Naive thymus-derived CD4-positive, alpha-beta T cell (primary cell): ENCODE data around the gene SAFB. TPM values are rescaled to one million over a fixed set of nuclear protein-coding genes. Genes with fewer than 3 reads are reported as not detected.
A peak's percentile ranks its signal among the peaks of the same experiment; 100 is the strongest.

Experiments
- ATAC-seq: fragments of 150-1000 bp; cut with Tn5 transposase; 2 replicates; pipeline ENCODE4 v1.10.0; 2021; ENCODE audit warnings: mild to moderate bottlenecking, moderate library complexity
- CTCF ChIA-PET: fragments of 350-600 bp; sonication (Branson Sonifier 250); formaldehyde crosslinking; loops from one replicate; lab custom pipeline; 2021; ENCODE audit warnings: antibody characterized with exemption; lab: Charles Lee
- POLR2A ChIA-PET: fragments of 350-600 bp; sonication (Branson Sonifier 250); formaldehyde crosslinking; loops from one replicate; lab custom pipeline; 2021; ENCODE audit warnings: antibody characterized with exemption, inconsistent platforms; lab: Charles Lee
- DNase-seq, 9 donors: peaks; one replicate each; pipeline versions ENCODE4 v3.0.0 to v3.0.0-alpha.2; 2020 to 2022; ENCODE audit warnings: mixed read lengths in 1 of 9
- H3K27ac ChIP-seq: one replicate; pipeline ENCODE4 v1.7.0; 2013; ENCODE audit warnings: mild to moderate bottlenecking, low read depth, low read length, moderate library complexity
- H3K27me3 ChIP-seq, 2 donors: one replicate each; pipeline ENCODE4 v1.7.0; 2013; ENCODE audit warnings: low read length in 2 of 2, mild to moderate bottlenecking in 2 of 2, moderate library complexity in 2 of 2; ENCODE audit not compliant: control insufficient read depth in 2 of 2, insufficient read depth in 2 of 2
- H3K36me3 ChIP-seq, 3 experiments: 1 replicate in 2 of 3; 2 replicates in 1 of 3; pipeline ENCODE4 v1.7.0; 2013; ENCODE audit warnings: low read length in 3 of 3, mild to moderate bottlenecking in 3 of 3, moderate library complexity in 1 of 3; ENCODE audit not compliant: insufficient read depth in 3 of 3, control insufficient read depth in 2 of 3
- H3K4me1 ChIP-seq, 2 donors: one replicate each; pipeline ENCODE4 v1.7.0; 2013; ENCODE audit warnings: low read length in 2 of 2, mild to moderate bottlenecking in 2 of 2, moderate library complexity in 1 of 2; ENCODE audit not compliant: control insufficient read depth in 2 of 2, insufficient read depth in 2 of 2
- H3K4me3 ChIP-seq: 2 replicates; pipeline ENCODE4 v1.7.0; 2013; ENCODE audit warnings: mild to moderate bottlenecking, low read length
- H3K9me3 ChIP-seq, 3 experiments: 1 replicate in 2 of 3; 2 replicates in 1 of 3; pipeline ENCODE4 v1.7.0; 2013; ENCODE audit warnings: low read length in 3 of 3; ENCODE audit not compliant: control insufficient read depth in 2 of 3
- H3K27ac Mint-ChIP-seq, 9 donors: one replicate each; pipeline ENCODE4 v1.8.0; 2020 to 2022; ENCODE audit warnings: mixed read lengths in 9 of 9, mild to moderate bottlenecking in 8 of 9, moderate library complexity in 5 of 9, inconsistent platforms in 2 of 9
- H3K27me3 Mint-ChIP-seq, 5 donors: one replicate each; pipeline ENCODE4 v1.8.0; 2021 to 2022; ENCODE audit warnings: mixed read lengths in 5 of 5, mild to moderate bottlenecking in 1 of 5
- H3K36me3 Mint-ChIP-seq, 5 donors: one replicate each; pipeline ENCODE4 v1.8.0; 2020 to 2022; ENCODE audit warnings: mixed read lengths in 5 of 5, mild to moderate bottlenecking in 3 of 5, inconsistent platforms in 1 of 5
- H3K4me1 Mint-ChIP-seq, 7 donors: one replicate each; pipeline ENCODE4 v1.8.0; 2020 to 2022; ENCODE audit warnings: mixed read lengths in 7 of 7, mild to moderate bottlenecking in 3 of 7, inconsistent platforms in 1 of 7
- H3K4me3 Mint-ChIP-seq, 10 donors: one replicate each; pipeline ENCODE4 v1.8.0; 2020 to 2022; ENCODE audit warnings: mild to moderate bottlenecking in 10 of 10, mixed read lengths in 10 of 10, moderate library complexity in 6 of 10, inconsistent platforms in 2 of 10
- H3K9me3 Mint-ChIP-seq, 11 donors: one replicate each; pipeline ENCODE4 v1.8.0; 2020 to 2022; ENCODE audit warnings: mixed read lengths in 11 of 11, mild to moderate bottlenecking in 4 of 11, inconsistent platforms in 1 of 11, moderate library complexity in 1 of 11
- intact Hi-C, 2 donors: fragments of 100-400 bp; cut with micrococcal nuclease; formaldehyde crosslinking; loops; one replicate each; pipeline ENCODE4 v1.15.1; 2023
- polyA plus RNA-seq, 2 donors: library from polyadenylated mRNA; unstranded; fragments of 300-500 nt; fragmentation: Illumina TruSeq; gene quantifications; one replicate each; pipeline ENCODE4 v1.2.3, GENCODE V29; 2021
- total RNA-seq, 6 experiments: library from RNA in 5 of 6; stranded (reverse) in 5 of 6; gene quantifications; 1 replicate in 5 of 6; 2 replicates in 1 of 6; pipeline ENCODE4 v1.2.3 and lab custom pipeline; 2021 to 2026

The SAFB gene
- total and polyA plus RNA-seq, 7 experiments from 2014 or later, result 50.3 to 203 (median 170) TPM

- ChIA-PET POLR2A (interaction anchor here (0.9 to 2.1 kb wide), 3 partner anchors 10 to 33 kb away, joined by 3 to 9 read pairs (median 3); partner anchors contain the start of genes SAFB and SAFB2), CTCF (no interaction called here)
- ATAC-seq (no peak), DNase-seq (no peak)
- Mint-ChIP-seq H3K27me3 (no peaks in the 10 kb centered on the region), H3K4me3 (no peak overlapping the region), H3K9me3 (no peaks in the 10 kb centered on the region), H3K36me3 (peaks cover 5 to 50% (median 24%) of the 10 kb centered on the region in 5 donors), H3K27ac (no peak overlapping the region), H3K4me1 (peaks cover 0 to 2% (median 0%) of the 10 kb centered on the region in 7 donors)
- Histone ChIP-seq H3K9me3 (no peaks in the 10 kb centered on the region), H3K36me3 (peaks cover 29 to 91% (median 43%) of the 10 kb centered on the region in 3 experiments), H3K4me3 (no peak overlapping the region), H3K27ac (no peak overlapping the region), H3K27me3 (no peaks in the 10 kb centered on the region), H3K4me1 (no peaks in the 10 kb centered on the region)
- intact Hi-C loops, result no loop called here
Observed at GRCh38 chr19:5655412-5655811, 32.5 kb downstream of the SAFB start.

GRCh38 chr19:5661483-5661882, 38.6 kb downstream of the SAFB start:
- no peaks in the 10 kb centered on the region for H3K4me1 ChIP-seq
- ATAC-seq, result no peak
- POLR2A ChIA-PET, result no interaction called here
- H3K4me3 ChIP-seq, result no peak overlapping the region
- Mint-ChIP-seq H3K4me1 (peaks cover 0 to 6% (median 0%) of the 10 kb centered on the region in 7 donors), H3K4me3 (no peak overlapping the region), H3K27me3 (no peaks in the 10 kb centered on the region), H3K27ac (no peak overlapping the region), H3K9me3 (no peaks in the 10 kb centered on the region), H3K36me3 (peaks cover 3 to 36% (median 15%) of the 10 kb centered on the region in 5 donors)
- DNase-seq, result no peak
- H3K27ac ChIP-seq, result no peak overlapping the region
- peaks cover 31 to 97% (median 35%) of the 10 kb centered on the region in 3 experiments for H3K36me3 ChIP-seq
- CTCF ChIA-PET, result no interaction called here
- no peaks in the 10 kb centered on the region for H3K9me3 ChIP-seq
- intact Hi-C loops, result no loop called here
- H3K27me3 ChIP-seq, result no peaks in the 10 kb centered on the region

GRCh38 chr19:5663904-5664303, 41.0 kb downstream of the SAFB start:
- H3K4me3 ChIP-seq, result no peak overlapping the region
- intact Hi-C loops, result no loop called here
- H3K27me3 Mint-ChIP-seq, result no peaks in the 10 kb centered on the region
- no peak overlapping the region for H3K4me3 Mint-ChIP-seq
- ATAC-seq (no peak), DNase-seq (no peak)
- CTCF ChIA-PET, result no interaction called here
- H3K9me3 Mint-ChIP-seq, result no peaks in the 10 kb centered on the region
- H3K9me3 ChIP-seq, result no peaks in the 10 kb centered on the region
- H3K4me1 Mint-ChIP-seq, result peaks cover 0 to 6% (median 0%) of the 10 kb centered on the region in 7 donors
- POLR2A ChIA-PET, result no interaction called here
- H3K4me1 ChIP-seq, result no peaks in the 10 kb centered on the region
- peaks cover 27 to 96% (median 36%) of the 10 kb centered on the region in 3 experiments for H3K36me3 ChIP-seq
- H3K36me3 Mint-ChIP-seq, result peaks cover 0 to 37% (median 7%) of the 10 kb centered on the region in 5 donors
- H3K27ac Mint-ChIP-seq, result peak overlapping the region in 1 of 9 donors; percentile 32
- no peak overlapping the region for H3K27ac ChIP-seq
- H3K27me3 ChIP-seq, result no peaks in the 10 kb centered on the region

DNA sequence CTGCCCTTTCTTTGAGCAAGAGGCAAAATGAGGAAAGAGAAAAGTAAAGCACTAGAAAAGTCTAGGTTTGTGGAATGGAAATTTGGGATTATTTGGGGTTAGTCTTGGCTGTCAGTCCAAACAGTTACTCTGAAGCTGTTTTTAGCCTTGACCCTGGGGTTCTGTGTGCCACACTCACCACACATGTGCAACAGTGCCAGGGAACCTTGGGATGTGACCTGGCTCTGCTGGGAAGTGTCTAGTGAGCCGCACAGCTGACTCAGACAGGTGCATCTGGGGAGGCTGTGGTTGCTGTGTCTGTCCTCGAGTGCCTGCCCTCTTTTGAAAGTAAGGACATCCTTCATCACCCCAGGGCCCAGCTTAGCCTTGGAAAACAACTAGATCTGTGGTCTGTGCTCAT, 41.6 kb downstream of the SAFB start:
- peaks cover 26 to 96% (median 36%) of the 10 kb centered on the region in 3 experiments for H3K36me3 ChIP-seq
- intact Hi-C loops, result no loop called here
- Mint-ChIP-seq H3K27me3 (no peaks in the 10 kb centered on the region), H3K27ac (no peak overlapping the region), H3K4me3 (no peak overlapping the region), H3K36me3 (peaks cover 0 to 39% (median 7%) of the 10 kb centered on the region in 5 donors), H3K4me1 (peaks cover 0 to 6% (median 0%) of the 10 kb centered on the region in 7 donors), H3K9me3 (no peaks in the 10 kb centered on the region)
- no peak for ATAC-seq
- DNase-seq, result no peak
- H3K27me3 ChIP-seq, result no peaks in the 10 kb centered on the region
- ChIA-PET CTCF (no interaction called here), POLR2A (interaction anchor here (0.9 kb wide), 1 partner anchor 9 kb away, joined by 3 read pairs; no protein-coding TSS in a partner anchor)
- no peak overlapping the region for H3K4me3 ChIP-seq
- H3K27ac ChIP-seq, result no peak overlapping the region
- H3K9me3 ChIP-seq, result no peaks in the 10 kb centered on the region
- H3K4me1 ChIP-seq, result no peaks in the 10 kb centered on the region

GRCh38 chr19:5665781-5666513, 43.1 kb downstream of the SAFB start:
- Histone ChIP-seq H3K27me3 (no peaks in the 10 kb centered on the region), H3K9me3 (no peaks in the 10 kb centered on the region), H3K4me3 (no peak overlapping the region), H3K27ac (no peak overlapping the region), H3K4me1 (no peaks in the 10 kb centered on the region), H3K36me3 (peaks cover 20 to 89% (median 35%) of the 10 kb centered on the region in 3 experiments)
- no peak for ATAC-seq
- Mint-ChIP-seq H3K27me3 (no peaks in the 10 kb centered on the region), H3K4me3 (no peak overlapping the region), H3K4me1 (peaks cover 0 to 5% (median 0%) of the 10 kb centered on the region in 7 donors), H3K27ac (peak overlapping the region in 4 of 9 donors; percentile 45 to 62 (median 50)), H3K36me3 (peaks cover 0 to 35% (median 4%) of the 10 kb centered on the region in 5 donors), H3K9me3 (no peaks in the 10 kb centered on the region)
- ChIA-PET POLR2A (no interaction called here), CTCF (interaction anchor here (0.6 kb wide), 1 partner anchor 450 kb away, joined by 3 read pairs; no protein-coding TSS in a partner anchor)
- intact Hi-C loops, result no loop called here
- DNase-seq, result no peak

- Histone ChIP-seq H3K4me3 (no peak overlapping the region), H3K27ac (no peak overlapping the region), H3K36me3 (peaks cover 20 to 78% (median 35%) of the 10 kb centered on the region in 3 experiments), H3K27me3 (no peaks in the 10 kb centered on the region), H3K9me3 (no peaks in the 10 kb centered on the region), H3K4me1 (no peaks in the 10 kb centered on the region)
- Mint-ChIP-seq H3K27me3 (no peaks in the 10 kb centered on the region), H3K4me3 (peak overlapping the region in 1 of 10 donors; percentile 34), H3K36me3 (peaks cover 0 to 31% (median 4%) of the 10 kb centered on the region in 5 donors), H3K9me3 (no peaks in the 10 kb centered on the region), H3K27ac (peak overlapping the region in 1 of 9 donors; percentile 53), H3K4me1 (peaks cover 0 to 5% (median 0%) of the 10 kb centered on the region in 7 donors)
- intact Hi-C loops, result no loop called here
- ATAC-seq (no peak), DNase-seq (no peak)
- ChIA-PET CTCF (no interaction called here), POLR2A (no interaction called here)
Observed at GRCh38 chr19:5666921-5667610, 44.2 kb downstream of the SAFB start.
